MM.1S (cell line): Measurements from ENCODE around the gene ENDOU.

Experiments used
- DNase-seq: peaks from one replicate; pipeline ENCODE4 v3.0.0-alpha.2; 2015
- H2AFZ ChIP-seq: fragments of 300-600 bp; sonication (generic); 2 replicates; pipeline ENCODE4 v1.6.0; 2016; ENCODE audit warnings: antibody characterized with exemption, low read length
- H3F3A ChIP-seq: fragments of 300-600 bp; sonication (generic); 2 replicates; pipeline ENCODE4 v1.6.1; 2016; ENCODE audit warnings: mild to moderate bottlenecking, antibody characterized with exemption, low read length, moderate library complexity, mixed read lengths; ENCODE audit not compliant: insufficient read depth
- H3K27ac ChIP-seq: fragments of 300-600 bp; sonication (generic); 2 replicates; pipeline ENCODE4 v1.5.1; 2016; ENCODE audit warnings: mild to moderate bottlenecking, low read length
- H3K27me3 ChIP-seq: fragments of 300-600 bp; sonication (generic); replicated peaks from 2 replicates; pipeline ENCODE4 v1.6.0; 2016; ENCODE audit warnings: low read length; ENCODE audit not compliant: insufficient read depth
- H3K36me3 ChIP-seq: fragments of 300-600 bp; sonication (generic); replicated peaks from 2 replicates; pipeline ENCODE4 v1.6.1; 2016; ENCODE audit warnings: mild to moderate bottlenecking, low read length, mixed read lengths; ENCODE audit not compliant: insufficient read depth
- H3K4me1 ChIP-seq: fragments of 300-600 bp; sonication (generic); 2 replicates; pipeline ENCODE4 v1.6.1; 2016; ENCODE audit warnings: low read length, mixed read lengths
- H3K4me2 ChIP-seq: fragments of 300-600 bp; sonication (generic); 2 replicates; pipeline ENCODE4 v1.6.0; 2016; ENCODE audit warnings: low read depth, low read length
- H3K4me3 ChIP-seq: fragments of 300-600 bp; sonication (generic); 2 replicates; pipeline ENCODE4 v1.5.1; 2016; ENCODE audit warnings: low read length, mixed read lengths
- H3K79me2 ChIP-seq: fragments of 300-600 bp; sonication (generic); 2 replicates; pipeline ENCODE4 v1.6.1; 2016; ENCODE audit warnings: mixed run types, low read length, mixed read lengths
- H3K9ac ChIP-seq: fragments of 300-600 bp; sonication (generic); 2 replicates; pipeline ENCODE4 v1.6.1; 2016; ENCODE audit warnings: low read length, mixed read lengths
- H3K9me2 ChIP-seq: fragments of 300-600 bp; sonication (generic); replicated peaks from 2 replicates; pipeline ENCODE4 v1.6.1; 2016; ENCODE audit warnings: mild to moderate bottlenecking, low read length, mixed read lengths; ENCODE audit not compliant: insufficient read depth
- H3K9me3 ChIP-seq: fragments of 300-600 bp; sonication (generic); replicated peaks from 2 replicates; pipeline ENCODE4 v1.6.1; 2016; ENCODE audit warnings: mild to moderate bottlenecking, low read length, mixed read lengths; ENCODE audit not compliant: insufficient read depth
- H4K20me1 ChIP-seq: fragments of 300-600 bp; sonication (generic); 2 replicates; pipeline ENCODE4 v1.6.1; 2016; ENCODE audit warnings: mild to moderate bottlenecking, low read length, moderate library complexity, mixed read lengths; ENCODE audit not compliant: insufficient read depth
- EZH2 ChIP-seq: fragments of 300-600 bp; sonication (generic); optimal IDR thresholded peaks from 2 replicates; pipeline ENCODE3; 2017; ENCODE audit warnings: low read depth, mild to moderate bottlenecking, antibody characterized with exemption, low read length, mixed read lengths
- EZH2phosphoT487 ChIP-seq: fragments of 300-600 bp; sonication (generic); IDR thresholded peaks from 2 replicates; pipeline ENCODE4 v1.6.1; 2018; ENCODE audit warnings: antibody characterized with exemption, low read length
- TF ChIP-seq, protein P1 (sequence below): fragments of 300-600 bp; sonication (generic); IDR thresholded peaks from 2 replicates; pipeline ENCODE4 v1.5.1; 2016; ENCODE audit warnings: antibody characterized with exemption, low read length, mixed read lengths

ENDOU gene

DNA sequence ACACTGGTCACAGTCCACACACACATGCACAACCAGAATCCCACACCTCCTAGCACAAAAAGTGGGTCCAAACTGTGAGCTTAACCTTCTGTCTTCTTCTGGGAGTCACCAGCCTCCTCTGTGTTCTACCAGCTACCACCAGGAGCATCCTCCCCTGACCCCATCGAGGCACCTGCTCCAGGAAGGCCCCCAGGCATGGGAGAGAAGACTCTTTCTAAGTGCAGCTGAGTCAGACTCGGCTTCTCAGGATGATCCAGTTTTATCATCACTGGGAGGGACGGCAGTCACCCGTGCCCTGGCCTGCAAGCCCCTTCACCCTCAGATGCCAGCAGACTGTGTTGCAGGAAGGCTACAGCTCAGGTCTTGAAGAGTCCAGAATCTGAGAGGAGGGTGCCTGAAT is 7.9 kb upstream of the ENDOU start:
- TF ChIP-seq EZH2 (no peak), EZH2phosphoT487 (no peak)
- TF ChIP-seq, protein P1, sequence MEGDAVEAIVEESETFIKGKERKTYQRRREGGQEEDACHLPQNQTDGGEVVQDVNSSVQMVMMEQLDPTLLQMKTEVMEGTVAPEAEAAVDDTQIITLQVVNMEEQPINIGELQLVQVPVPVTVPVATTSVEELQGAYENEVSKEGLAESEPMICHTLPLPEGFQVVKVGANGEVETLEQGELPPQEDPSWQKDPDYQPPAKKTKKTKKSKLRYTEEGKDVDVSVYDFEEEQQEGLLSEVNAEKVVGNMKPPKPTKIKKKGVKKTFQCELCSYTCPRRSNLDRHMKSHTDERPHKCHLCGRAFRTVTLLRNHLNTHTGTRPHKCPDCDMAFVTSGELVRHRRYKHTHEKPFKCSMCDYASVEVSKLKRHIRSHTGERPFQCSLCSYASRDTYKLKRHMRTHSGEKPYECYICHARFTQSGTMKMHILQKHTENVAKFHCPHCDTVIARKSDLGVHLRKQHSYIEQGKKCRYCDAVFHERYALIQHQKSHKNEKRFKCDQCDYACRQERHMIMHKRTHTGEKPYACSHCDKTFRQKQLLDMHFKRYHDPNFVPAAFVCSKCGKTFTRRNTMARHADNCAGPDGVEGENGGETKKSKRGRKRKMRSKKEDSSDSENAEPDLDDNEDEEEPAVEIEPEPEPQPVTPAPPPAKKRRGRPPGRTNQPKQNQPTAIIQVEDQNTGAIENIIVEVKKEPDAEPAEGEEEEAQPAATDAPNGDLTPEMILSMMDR, result no peak
- no peak overlapping the region for H3K27ac ChIP-seq
- no peak overlapping the region for H3K9ac ChIP-seq
- no peak for DNase-seq
- no peak overlapping the region for H3K4me2 ChIP-seq
- H3K36me3 ChIP-seq, result no peaks in the 10 kb centered on the region
- H4K20me1 ChIP-seq, result no peaks in the 10 kb centered on the region
- H3F3A ChIP-seq, result no peaks in the 10 kb centered on the region
- H3K4me3 ChIP-seq, result no peak overlapping the region
- no peak overlapping the region for H2AFZ ChIP-seq
- no peaks in the 10 kb centered on the region for H3K4me1 ChIP-seq
- no peaks in the 10 kb centered on the region for H3K9me3 ChIP-seq
- no peaks in the 10 kb centered on the region for H3K79me2 ChIP-seq
- H3K27me3 ChIP-seq, result no peaks in the 10 kb centered on the region
- no peaks in the 10 kb centered on the region for H3K9me2 ChIP-seq

DNA sequence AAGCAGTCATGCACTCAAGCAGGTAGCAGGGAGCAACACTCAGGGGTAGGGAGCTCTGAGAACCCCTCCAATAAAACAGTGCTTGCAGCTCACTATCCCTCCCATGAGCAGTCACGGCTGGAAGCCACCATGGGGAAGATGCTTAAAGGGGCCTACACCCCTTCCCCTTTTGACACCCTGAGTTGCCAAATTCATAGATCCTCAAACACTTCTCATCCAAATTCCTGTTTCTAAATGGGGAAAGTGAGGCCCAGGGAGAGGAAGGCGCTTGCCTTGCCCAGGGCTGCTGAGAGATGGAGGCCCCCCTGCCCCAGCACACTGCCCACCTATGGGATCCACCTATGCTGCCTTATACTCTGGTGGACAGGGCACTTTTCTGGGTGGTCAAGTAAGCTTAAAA is 7.2 kb upstream of the ENDOU start:
- Histone ChIP-seq H3K9me2 (no peaks in the 10 kb centered on the region), H3K79me2 (no peaks in the 10 kb centered on the region), H2AFZ (no peak overlapping the region), H3K4me2 (no peak overlapping the region), H3K9ac (no peak overlapping the region), H3K27me3 (no peaks in the 10 kb centered on the region), H3K36me3 (no peaks in the 10 kb centered on the region), H3K4me3 (no peak overlapping the region), H3K9me3 (no peaks in the 10 kb centered on the region), H3F3A (no peaks in the 10 kb centered on the region), H3K4me1 (no peaks in the 10 kb centered on the region), H3K27ac (no peak overlapping the region), H4K20me1 (no peaks in the 10 kb centered on the region)
- no peak for TF ChIP-seq EZH2phosphoT487
- no peak for TF ChIP-seq EZH2
- TF ChIP-seq, protein P1, result no peak
- DNase-seq, result no peak

DNA sequence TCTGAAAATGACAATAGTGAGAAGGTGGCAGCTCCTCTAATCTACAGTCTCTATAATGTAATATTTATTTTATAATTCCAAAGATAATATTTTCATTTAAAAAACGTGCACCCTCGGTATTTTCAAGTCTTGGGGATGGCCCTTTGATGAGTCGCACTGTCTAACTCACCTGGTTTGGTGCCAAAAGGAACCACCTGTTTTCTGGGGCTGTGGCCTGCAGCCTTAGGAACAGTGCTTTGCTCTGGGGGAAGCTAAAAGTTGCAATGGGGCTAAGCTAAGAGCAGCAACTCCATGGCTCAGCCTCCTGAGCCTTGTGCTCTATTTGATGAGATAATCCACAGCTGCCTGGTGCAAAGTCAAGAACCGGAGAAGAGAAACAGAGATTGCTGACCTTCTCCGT is 6.4 kb upstream of the ENDOU start:
- Histone ChIP-seq H3K4me3 (no peak overlapping the region), H3K4me1 (no peaks in the 10 kb centered on the region), H2AFZ (no peak overlapping the region), H3K9me2 (no peaks in the 10 kb centered on the region), H4K20me1 (no peaks in the 10 kb centered on the region), H3K36me3 (no peaks in the 10 kb centered on the region), H3K79me2 (no peaks in the 10 kb centered on the region), H3F3A (no peaks in the 10 kb centered on the region), H3K4me2 (no peak overlapping the region), H3K9ac (no peak overlapping the region), H3K27me3 (no peaks in the 10 kb centered on the region), H3K9me3 (no peaks in the 10 kb centered on the region), H3K27ac (no peak overlapping the region)
- DNase-seq, result no peak
- TF ChIP-seq, protein P1, result no peak
- no peak for TF ChIP-seq EZH2phosphoT487
- no peak for TF ChIP-seq EZH2
